ENCODE results near the gene NR1H4. TPM values are rescaled to one million over a fixed set of nuclear protein-coding genes. Genes with fewer than 3 reads are reported as not detected.
A peak's percentile ranks its signal among the peaks of the same experiment; 100 is the strongest.

The NR1H4 gene
- total RNA-seq, 1 donor: under 0.01 TPM

DNA sequence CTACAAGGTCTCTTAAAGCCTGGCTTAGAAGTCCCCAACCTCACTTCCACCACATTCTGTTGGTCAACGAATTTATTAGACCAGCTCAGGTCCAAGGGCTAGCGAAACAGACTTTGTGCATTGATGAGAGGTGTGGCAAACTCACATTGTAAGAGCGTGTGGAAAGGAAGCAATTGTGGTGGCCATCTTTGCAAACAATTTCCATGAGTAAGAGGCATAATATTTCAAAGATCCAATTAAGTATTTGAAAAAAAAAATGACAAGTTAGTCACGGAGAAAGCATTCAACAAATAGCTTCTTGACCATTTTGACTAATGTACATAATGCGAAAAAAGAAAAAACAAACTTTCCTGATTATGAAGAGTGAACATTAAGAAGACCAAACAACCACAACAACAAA is 7.4 kb downstream of the NR1H4 start:
- no peak for DNase-seq (ENCODE audit: low read depth)
- H3K4me3 ChIP-seq (ENCODE audit: low read depth, low read length): no peak overlapping the region
- TF ChIP-seq, protein P1, sequence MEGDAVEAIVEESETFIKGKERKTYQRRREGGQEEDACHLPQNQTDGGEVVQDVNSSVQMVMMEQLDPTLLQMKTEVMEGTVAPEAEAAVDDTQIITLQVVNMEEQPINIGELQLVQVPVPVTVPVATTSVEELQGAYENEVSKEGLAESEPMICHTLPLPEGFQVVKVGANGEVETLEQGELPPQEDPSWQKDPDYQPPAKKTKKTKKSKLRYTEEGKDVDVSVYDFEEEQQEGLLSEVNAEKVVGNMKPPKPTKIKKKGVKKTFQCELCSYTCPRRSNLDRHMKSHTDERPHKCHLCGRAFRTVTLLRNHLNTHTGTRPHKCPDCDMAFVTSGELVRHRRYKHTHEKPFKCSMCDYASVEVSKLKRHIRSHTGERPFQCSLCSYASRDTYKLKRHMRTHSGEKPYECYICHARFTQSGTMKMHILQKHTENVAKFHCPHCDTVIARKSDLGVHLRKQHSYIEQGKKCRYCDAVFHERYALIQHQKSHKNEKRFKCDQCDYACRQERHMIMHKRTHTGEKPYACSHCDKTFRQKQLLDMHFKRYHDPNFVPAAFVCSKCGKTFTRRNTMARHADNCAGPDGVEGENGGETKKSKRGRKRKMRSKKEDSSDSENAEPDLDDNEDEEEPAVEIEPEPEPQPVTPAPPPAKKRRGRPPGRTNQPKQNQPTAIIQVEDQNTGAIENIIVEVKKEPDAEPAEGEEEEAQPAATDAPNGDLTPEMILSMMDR (IDR thresholded peaks at IDR 0.05; ENCODE audit: insufficient read depth, low read depth, low read length): no peak

DNA sequence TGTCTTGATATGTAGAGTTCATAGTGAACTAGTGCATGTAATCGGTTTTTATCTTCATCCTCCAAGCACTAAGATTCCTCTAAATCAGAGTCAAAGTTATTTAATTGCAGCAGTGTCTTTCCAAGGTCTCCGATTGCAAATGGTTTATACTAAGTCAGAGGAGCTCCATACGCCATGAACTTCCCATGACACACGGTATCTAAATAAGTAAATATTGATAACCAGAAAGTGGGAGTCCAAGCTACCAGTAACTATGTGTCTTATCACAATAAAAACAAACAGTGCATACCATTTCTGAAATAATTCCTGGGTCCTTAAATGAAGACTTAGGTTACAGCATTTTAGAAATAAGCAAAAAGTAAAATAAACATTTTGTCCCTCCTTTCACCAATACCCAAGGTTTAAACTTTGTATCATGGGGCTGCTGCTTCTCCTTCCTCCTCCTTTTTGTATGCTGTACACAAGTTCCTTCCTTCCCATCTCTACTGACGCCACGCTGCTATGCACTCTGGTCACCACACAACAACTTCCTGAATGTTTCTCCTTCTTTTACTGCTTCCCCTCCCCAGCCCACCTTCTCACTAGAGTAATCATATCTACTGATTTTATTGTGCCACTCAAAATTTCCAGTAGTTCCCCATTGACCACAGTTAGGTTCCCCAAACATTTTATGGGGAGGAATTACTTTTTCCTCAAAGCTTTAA is 10.7 kb downstream of the NR1H4 start:
- no peak overlapping the region for H3K4me3 ChIP-seq (ENCODE audit: low read depth, low read length)
- TF ChIP-seq, protein P1 (IDR thresholded peaks at IDR 0.05; ENCODE audit: insufficient read depth, low read depth, low read length): no peak
- peak; percentile 11 for DNase-seq (ENCODE audit: low read depth)

DNA sequence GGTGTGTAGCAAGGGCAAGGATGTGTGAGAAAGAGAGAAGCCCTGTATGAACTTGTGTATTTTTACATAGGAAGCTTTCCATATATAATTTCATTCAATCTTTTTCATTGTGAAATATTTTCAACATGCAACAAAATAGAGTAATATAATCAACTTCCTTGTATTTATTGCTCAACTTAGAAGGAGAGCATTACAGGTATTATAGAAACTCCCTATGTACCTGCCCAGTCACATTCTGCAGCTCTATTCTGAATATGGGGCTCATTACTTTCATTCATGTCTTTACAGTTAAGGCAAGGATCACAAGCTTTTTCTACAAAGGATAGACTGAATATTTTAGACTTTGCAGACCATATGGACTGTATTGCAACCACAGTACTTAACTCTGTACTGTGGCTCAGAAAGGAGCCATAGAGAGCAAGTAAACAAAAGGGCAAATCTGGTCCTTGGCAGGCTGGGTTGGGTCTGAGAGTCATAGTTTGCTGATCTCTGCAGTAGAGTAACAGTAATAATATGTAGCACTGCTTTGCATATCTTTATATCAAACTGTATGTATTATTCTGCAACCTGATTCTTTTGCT is 11.3 kb downstream of the NR1H4 start:
- TF ChIP-seq, protein P1 (IDR thresholded peaks at IDR 0.05; ENCODE audit: insufficient read depth, low read depth, low read length): no peak
- DNase-seq (ENCODE audit: low read depth): no peak
- H3K4me3 ChIP-seq (ENCODE audit: low read depth, low read length): no peak overlapping the region

DNA sequence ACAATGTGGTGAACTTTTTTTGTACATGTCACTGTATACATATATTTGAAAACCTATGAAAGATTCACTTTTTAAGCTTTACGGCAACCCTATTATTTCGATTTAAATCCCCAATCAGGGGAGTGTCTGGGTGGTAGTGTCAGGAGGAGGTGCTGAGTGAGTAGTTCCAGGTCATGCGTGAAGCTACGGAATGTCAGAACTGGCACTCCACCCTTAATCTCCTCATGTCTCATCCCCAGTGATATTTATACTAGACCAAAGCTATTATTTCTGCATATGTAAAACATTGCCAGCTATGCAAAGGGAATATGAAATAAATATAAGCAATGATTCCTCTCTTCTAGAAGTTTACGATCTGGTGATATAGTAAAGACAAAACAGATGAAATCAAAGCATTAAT is 12.3 kb downstream of the NR1H4 start:
- no peak overlapping the region for H3K4me3 ChIP-seq (ENCODE audit: low read depth, low read length)
- DNase-seq (ENCODE audit: low read depth): no peak
- TF ChIP-seq, protein P1 (IDR thresholded peaks at IDR 0.05; ENCODE audit: insufficient read depth, low read depth, low read length): no peak

DNA sequence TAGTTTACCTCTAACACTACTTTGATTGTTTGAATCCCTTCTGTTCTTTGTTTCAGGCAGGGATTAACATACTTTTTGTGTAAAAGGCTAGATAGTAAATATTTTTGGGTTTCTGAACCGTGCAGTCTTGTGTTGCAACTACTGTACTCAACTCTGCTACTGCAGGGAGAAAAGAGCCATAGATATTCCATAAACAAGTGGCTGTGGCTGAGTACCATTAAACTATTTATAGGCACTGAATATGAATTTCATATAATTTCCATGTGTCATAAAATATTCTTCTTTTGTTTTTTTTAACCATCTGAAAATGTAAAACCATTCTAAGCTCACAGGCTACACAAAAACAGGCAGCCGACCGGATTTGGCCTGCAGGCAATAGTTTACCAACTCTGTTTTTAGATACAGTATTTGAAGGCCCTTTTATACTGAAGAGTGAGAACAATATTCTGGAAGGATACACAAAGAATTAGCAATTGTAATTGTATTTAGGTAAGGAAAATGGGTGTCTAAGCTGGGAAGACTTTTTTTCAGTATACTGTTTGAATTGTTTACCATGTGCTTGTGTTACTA is 15.7 kb downstream of the NR1H4 start:
- TF ChIP-seq, protein P1 (IDR thresholded peaks at IDR 0.05; ENCODE audit: insufficient read depth, low read depth, low read length): no peak
- H3K4me3 ChIP-seq (ENCODE audit: low read depth, low read length): no peak overlapping the region
- no peak for DNase-seq (ENCODE audit: low read depth)

DNA sequence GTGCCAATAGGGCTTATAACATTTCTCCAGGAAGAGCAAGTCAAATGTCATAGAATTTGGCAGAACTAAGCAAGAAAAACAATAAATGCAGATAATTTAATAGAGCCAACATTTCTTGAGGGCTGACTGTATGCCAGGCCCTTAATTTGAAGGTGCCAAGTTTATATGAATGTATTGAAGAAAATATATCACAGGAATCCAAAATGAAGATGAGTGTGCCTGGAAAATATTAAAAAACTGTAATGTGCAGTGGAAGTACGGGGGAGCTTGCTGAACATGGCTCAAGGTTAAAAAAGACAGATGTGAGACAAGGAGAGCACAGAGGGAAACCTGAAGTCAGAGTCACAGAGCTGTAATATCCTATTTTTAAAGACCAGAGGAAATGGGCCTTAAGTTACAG is 16.4 kb downstream of the NR1H4 start:
- DNase-seq (ENCODE audit: low read depth): no peak
- no peak overlapping the region for H3K4me3 ChIP-seq (ENCODE audit: low read depth, low read length)
- TF ChIP-seq, protein P1 (IDR thresholded peaks at IDR 0.05; ENCODE audit: insufficient read depth, low read depth, low read length): no peak

All from fibroblast of villous mesenchyme (primary cell).